Kasumi-1 (cell line): ENCODE measurements around the gene FAM200B.

Experiments used
- DNase-seq, 2 experiments: peaks; one replicate each; lab custom pipeline; 2025; lab: John Stamatoyannopoulos, UW

FAM200B gene

DNA sequence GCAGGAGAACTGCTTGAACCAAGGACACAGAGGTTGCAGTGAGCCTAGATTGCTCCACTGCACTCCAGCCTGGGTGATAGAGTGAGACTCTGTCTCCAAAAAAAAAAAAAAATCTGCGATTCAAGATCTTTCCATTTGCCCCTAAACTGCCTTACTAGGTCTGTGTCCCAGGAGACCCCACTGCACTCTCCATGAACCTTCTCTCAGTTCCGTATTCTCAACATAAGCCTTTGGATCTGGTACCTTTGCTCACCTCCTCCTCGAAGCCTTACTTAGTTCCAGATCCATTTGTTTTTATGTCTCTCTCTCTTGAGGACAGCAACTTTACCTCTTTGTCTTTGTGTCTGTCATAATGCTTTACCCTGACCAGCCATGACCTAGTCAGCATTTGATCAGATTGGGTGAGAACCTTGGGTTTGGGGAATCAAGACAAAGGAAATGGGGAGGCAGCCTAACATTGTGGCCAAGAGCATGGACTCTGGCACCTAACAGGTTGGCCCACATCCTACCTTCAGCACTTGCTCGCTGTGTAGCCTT is 55.0 kb downstream of the FAM200B start:
- no peak for DNase-seq

DNA sequence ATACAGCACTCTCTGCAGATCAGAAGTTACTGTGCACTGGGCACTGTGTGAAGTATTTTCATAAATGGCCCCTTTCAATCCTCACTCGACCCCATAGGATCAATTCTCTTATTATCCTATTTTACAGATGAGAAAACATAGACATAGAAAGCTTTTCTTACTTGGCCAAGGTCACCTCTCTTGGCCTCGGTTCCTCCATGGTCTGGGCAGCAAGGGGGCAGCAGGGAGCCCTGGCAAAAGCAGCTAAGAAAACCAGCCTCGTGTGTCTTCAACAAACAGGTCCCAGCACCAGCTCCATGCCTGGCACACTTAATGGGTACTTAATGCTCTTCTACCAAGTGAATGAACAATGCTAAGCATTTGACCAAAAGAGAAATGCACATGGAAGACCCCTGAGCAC is 55.6 kb downstream of the FAM200B start:
- DNase-seq, result no peak

DNA sequence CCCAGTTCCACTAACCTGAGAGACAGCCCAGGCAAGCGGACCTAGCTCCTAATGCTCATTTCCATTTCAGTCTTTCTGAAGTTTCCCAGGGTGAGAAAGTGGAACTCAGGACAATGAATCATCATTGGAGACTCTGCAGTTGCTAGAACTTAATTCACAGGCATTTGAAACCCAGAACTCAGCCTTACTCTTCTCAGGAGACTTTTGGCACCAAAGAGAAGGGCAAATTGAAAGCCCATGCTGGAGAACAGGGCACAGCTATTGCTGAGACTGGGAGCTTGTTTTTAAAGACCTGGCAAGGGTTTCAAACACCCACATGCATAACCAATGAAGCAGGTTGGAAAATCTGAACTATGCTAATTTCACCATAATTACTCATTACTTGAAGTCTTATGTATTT is 57.2 kb downstream of the FAM200B start:
- no peak for DNase-seq
